GM18526 (cell line): ENCODE data around the gene SEC11C.

Source experiments
- POLR2A ChIP-seq: IDR thresholded peaks from 3 replicates; pipeline ENCODE4 v1.6.1; 2011; ENCODE audit not compliant: insufficient read length; ENCODE audit errors: extremely low read depth

The SEC11C gene

GRCh38 chr18:59140302-59140885, 710 bp downstream of the SEC11C start:
- no peak for TF ChIP-seq POLR2A

GRCh38 chr18:59141294-59142068, 1.8 kb downstream of the SEC11C start:
- no peak for TF ChIP-seq POLR2A

GRCh38 chr18:59142274-59142673, 2.6 kb downstream of the SEC11C start:
- TF ChIP-seq POLR2A, result no peak

GRCh38 chr18:59143441-59143840, 3.8 kb downstream of the SEC11C start:
- no peak for TF ChIP-seq POLR2A

GRCh38 chr18:59144483-59144882, 4.8 kb downstream of the SEC11C start:
- TF ChIP-seq POLR2A, result no peak

GRCh38 chr18:59145055-59145454, 5.4 kb downstream of the SEC11C start:
- no peak for TF ChIP-seq POLR2A

GRCh38 chr18:59148192-59148591, 8.5 kb downstream of the SEC11C start:
- TF ChIP-seq POLR2A, result no peak

GRCh38 chr18:59149007-59149406, 9.3 kb downstream of the SEC11C start:
- no peak for TF ChIP-seq POLR2A

- no peak for TF ChIP-seq POLR2A
Measured at GRCh38 chr18:59149416-59149815, 9.7 kb downstream of the SEC11C start.

GRCh38 chr18:59150236-59150635, 10.6 kb downstream of the SEC11C start:
- TF ChIP-seq POLR2A, result no peak

- no peak for TF ChIP-seq POLR2A
Measured at GRCh38 chr18:59155153-59155552, 15.5 kb downstream of the SEC11C start.

GRCh38 chr18:59156316-59156715, 16.6 kb downstream of the SEC11C start:
- no peak for TF ChIP-seq POLR2A

- no peak for TF ChIP-seq POLR2A
Measured at GRCh38 chr18:59159265-59159664, 19.6 kb downstream of the SEC11C start.

GRCh38 chr18:59159986-59160385, 20.3 kb downstream of the SEC11C start:
- no peak for TF ChIP-seq POLR2A

GRCh38 chr18:59172664-59173249, 33.1 kb downstream of the SEC11C start:
- no peak for TF ChIP-seq POLR2A

- TF ChIP-seq POLR2A, result no peak
Measured at GRCh38 chr18:59177485-59177884, 37.8 kb downstream of the SEC11C start.

GRCh38 chr18:59180150-59180845, 40.6 kb downstream of the SEC11C start:
- TF ChIP-seq POLR2A, result no peak

GRCh38 chr18:59182673-59183072, 43.0 kb downstream of the SEC11C start:
- no peak for TF ChIP-seq POLR2A
